GM12878 (cell line): Measurements from ENCODE around the gene CFAP74. TPM values are rescaled to one million over a fixed set of nuclear protein-coding genes. Genes with fewer than 3 reads are reported as not detected.

Source experiments
- ATAC-seq: fragments of 200-7000 bp; cut with Tn5 transposase; 3 replicates; pipeline ENCODE4 v1.9.1; 2020; ENCODE audit warnings: mild to moderate bottlenecking, moderate library complexity
- BruUV-seq: library from RNA; stranded (reverse); fragments of 400-500 nt; replicated peaks from 2 replicates; lab custom pipeline; 2021; lab: Mats Ljungman, UMichigan
- CTCF ChIA-PET: fragments of 300-600 bp; sonication (Branson Sonifier 250); formaldehyde crosslinking; extraction: SDS; loops from one replicate; lab custom pipeline; 2021; ENCODE audit warnings: inconsistent platforms; lab: Yijun Ruan, JAX
- POLR2A ChIA-PET: fragments of 350-600 bp; formaldehyde crosslinking; extraction: SDS; loops from one replicate; lab custom pipeline; 2021; ENCODE audit warnings: inconsistent platforms; lab: Charles Lee
- RAD21 ChIA-PET: fragments of 300-600 bp; sonication (Branson Sonifier 250); formaldehyde crosslinking; loops from one replicate; lab custom pipeline; 2023; ENCODE audit warnings: antibody characterized with exemption; ENCODE audit not compliant: unreplicated experiment; lab: Charles Lee
- SMC1A ChIA-PET: fragments of 300-600 bp; sonication (Branson Sonifier 250); formaldehyde crosslinking; loops from one replicate; lab custom pipeline; 2023; ENCODE audit not compliant: unreplicated experiment, uncharacterized antibody; lab: Charles Lee
- DNase-seq: peaks from one replicate; pipeline ENCODE4 v3.0.0-alpha.2; 2011; ENCODE audit warnings: low read depth, low spot score
- FAIRE-seq: peaks from 3 replicates; lab custom pipeline; 2011; peaks lifted over from hg19 to GRCh38; lab: Jason Lieb, UNC
- H2AFZ ChIP-seq: 2 replicates; pipeline ENCODE4 v1.6.0; 2011; ENCODE audit warnings: low read depth, low read length, control low read depth; ENCODE audit not compliant: control insufficient read depth
- H3K27ac ChIP-seq: 2 replicates; pipeline ENCODE4 v1.5.1; 2011; ENCODE audit warnings: control low read depth; ENCODE audit not compliant: control insufficient read depth, insufficient read depth
- H3K27me3 ChIP-seq, 2 experiments: replicated peaks in 1 of 2; 2 replicates each; pipeline versions ENCODE4 v1.6.0 to v1.6.1; 2011; ENCODE audit warnings: low read length in 1 of 2; ENCODE audit not compliant: control insufficient read depth in 2 of 2, insufficient read depth in 2 of 2
- H3K36me3 ChIP-seq, 2 experiments: 2 replicates each; pipeline ENCODE4 v1.5.1; 2011; ENCODE audit warnings: low read length in 1 of 2; ENCODE audit not compliant: control insufficient read depth in 2 of 2, insufficient read depth in 2 of 2
- H3K4me1 ChIP-seq: 2 replicates; pipeline ENCODE4 v1.6.1; 2011; ENCODE audit warnings: mild to moderate bottlenecking, low read length, moderate library complexity, mixed read lengths; ENCODE audit not compliant: control insufficient read depth, insufficient read depth
- H3K4me2 ChIP-seq: 2 replicates; pipeline ENCODE4 v1.6.0; 2011; ENCODE audit warnings: control low read depth; ENCODE audit not compliant: control insufficient read depth, insufficient read depth
- H3K4me3 ChIP-seq: fragments of 200-600 bp; sonication (generic); 2 replicates; pipeline ENCODE4 v1.5.1; 2016
- H3K79me2 ChIP-seq: 2 replicates; pipeline ENCODE4 v1.6.0; 2011; ENCODE audit warnings: low read length; ENCODE audit not compliant: control insufficient read depth, insufficient read depth
- H3K9ac ChIP-seq: 2 replicates; pipeline ENCODE4 v1.8.0; 2011; ENCODE audit warnings: low read length, control low read depth, mixed read lengths; ENCODE audit not compliant: control insufficient read depth, insufficient read depth
- H3K9me3 ChIP-seq: replicated peaks from 3 replicates; pipeline ENCODE4 v1.5.1; 2011; ENCODE audit warnings: mild to moderate bottlenecking, low read length; ENCODE audit not compliant: control insufficient read depth, insufficient read depth
- H4K20me1 ChIP-seq: 2 replicates; pipeline ENCODE4 v1.6.0; 2011; ENCODE audit not compliant: control insufficient read depth, insufficient read depth
- BACH1 ChIP-seq: fragments of 450-650 bp; IDR thresholded peaks from 2 replicates; pipeline ENCODE4 v1.6.1; 2017; ENCODE audit warnings: mild to moderate bottlenecking, borderline replicate concordance
- BCL3 ChIP-seq: IDR thresholded peaks from 2 replicates; pipeline ENCODE4 v1.6.1; 2011; ENCODE audit warnings: borderline replicate concordance, low read depth, mild to moderate bottlenecking, moderate library complexity, low read length; ENCODE audit not compliant: insufficient read depth, poor library complexity, severe bottlenecking
- DPF2 ChIP-seq: fragments of 450-650 bp; IDR thresholded peaks from 2 replicates; pipeline ENCODE4 v1.6.1; 2017; ENCODE audit warnings: mild to moderate bottlenecking
- MYB ChIP-seq: fragments of 150-350 bp; IDR thresholded peaks from 2 replicates; pipeline ENCODE4 v1.6.1; 2014; ENCODE audit warnings: mild to moderate bottlenecking, low read depth, low read length, borderline replicate concordance
- NBN ChIP-seq: fragments of 450-650 bp; IDR thresholded peaks from 2 replicates; pipeline ENCODE4 v1.6.1; 2016
- SREBF1 ChIP-seq: IDR thresholded peaks from 2 replicates; pipeline ENCODE4 v1.6.1; 2012; ENCODE audit warnings: mild to moderate bottlenecking, low read length
- SRF ChIP-seq, 2 experiments: IDR thresholded peaks; 2 replicates each; pipeline ENCODE4 v1.6.1; 2011; ENCODE audit warnings: low read depth in 2 of 2, low read length in 2 of 2, mild to moderate bottlenecking in 1 of 2, moderate library complexity in 1 of 2
- ZNF217 ChIP-seq: fragments of 450-650 bp; IDR thresholded peaks from 2 replicates; pipeline ENCODE4 v1.6.1; 2017; ENCODE audit warnings: antibody characterized with exemption, mild to moderate bottlenecking
- ZNF274 ChIP-seq: IDR thresholded peaks from one replicate; pipeline ENCODE4 v1.8.0; 2011; ENCODE audit not compliant: insufficient read length, insufficient read depth
- WGBS: methylation state at CpG from one replicate; pipeline ENCODE4 v1.1.6; 2016; ENCODE audit warnings: low lambda C conversion rate; ENCODE audit not compliant: insufficient replicate concordance, insufficient coverage; ENCODE audit errors: missing lambda C conversion rate; 5-methylcytosine and 5-hydroxymethylcytosine counted together
- in situ Hi-C: fragments of 300-500 bp; cut with MboI; formaldehyde crosslinking; loops from 9 replicates; pipeline ENCODE4 v1.14.3; 2018; ENCODE audit warnings: mixed read lengths
- intact Hi-C: fragments of 100-400 bp; cut with micrococcal nuclease; formaldehyde crosslinking; loops from one replicate; pipeline ENCODE4 v1.14.2; 2022; ENCODE audit not compliant: unreplicated experiment
- polyA plus RNA-seq, 11 experiments: library from polyadenylated mRNA; depleted of rRNA in 4 of 11; unstranded in 6 of 11; stranded (reverse) in 5 of 11; fragments of >200 nt; fragmentation: Nextera tagmentation in 4 of 11; fragmentation: Illumina TruSeq in 1 of 11; extraction: Ambion mirVana in 4 of 11; extraction: Trizol in 1 of 11; gene quantifications; 1 replicate in 1 of 11; 2 replicates in 10 of 11; pipeline versions ENCODE4 v1.2.1 to v1.2.3, GENCODE V29; 2011 to 2016; ENCODE audit warnings: inconsistent platforms in 2 of 11, missing spikeins in 2 of 11, low read depth in 1 of 11
- total RNA-seq, 4 experiments: library from RNA; depleted of rRNA in 3 of 4; stranded (reverse); fragments of >200 nt in 3 of 4; fragmentation: Illumina TruSeq in 1 of 4; extraction: Trizol in 1 of 4; gene quantifications; 2 replicates each; pipeline versions ENCODE4 v1.2.1 to v1.2.3, GENCODE V29; 2013 to 2021
- TF ChIP-seq, protein P1 (sequence below): fragments of 150-350 bp; IDR thresholded peaks from 2 replicates; pipeline ENCODE4 v1.6.1; 2016; ENCODE audit warnings: low read depth, low read length
- TF ChIP-seq, protein P2 (sequence below): fragments of 450-650 bp; IDR thresholded peaks from 2 replicates; pipeline ENCODE4 v1.6.1; 2016; ENCODE audit warnings: mild to moderate bottlenecking

The CFAP74 gene
- total and polyA plus RNA-seq, 10 of the 15 experiments (the other 5 are each of a cell fraction or from before 2014, with no cell fraction given), result 0.01 TPM; not detected in 9

DNA sequence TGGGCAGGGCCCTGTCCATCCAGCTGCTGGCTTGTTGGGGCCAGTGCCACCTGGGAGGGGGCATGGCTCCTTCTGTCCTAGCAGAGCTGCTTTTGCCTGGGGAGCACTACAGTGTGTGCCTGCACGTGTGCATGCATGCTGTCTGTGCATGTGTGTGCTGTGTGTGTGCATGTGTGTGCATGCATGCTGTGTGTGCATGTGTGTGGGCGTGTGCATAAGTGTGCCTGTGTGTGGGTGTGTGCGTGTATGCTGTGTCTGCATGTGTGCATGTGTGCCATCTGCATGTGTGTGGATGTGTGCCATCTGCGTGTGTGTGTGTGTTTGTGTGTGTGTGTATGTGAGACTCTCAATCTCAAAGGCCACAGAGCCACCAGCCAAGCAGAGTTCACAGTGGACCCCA, 38.3 kb upstream of the CFAP74 start:
- SMC1A ChIA-PET, result no interaction called here
- H3K27ac ChIP-seq, result no peak overlapping the region
- intact Hi-C loops, result no loop called here
- POLR2A ChIA-PET, result no interaction called here
- no peak overlapping the region for H3K4me3 ChIP-seq
- in situ Hi-C loops, result no loop called here
- DNase-seq, result no peak
- H3K9ac ChIP-seq, result no peak overlapping the region
- no TSS peak for BruUV-seq
- CTCF ChIA-PET, result no interaction called here
- H2AFZ ChIP-seq, result no peak overlapping the region
- H3K36me3 ChIP-seq, result no peaks in the 10 kb centered on the region
- no peak for FAIRE-seq
- H4K20me1 ChIP-seq, result no peaks in the 10 kb centered on the region
- no peak overlapping the region for H3K4me2 ChIP-seq
- H3K27me3 ChIP-seq, result peaks cover 0 to 3% of the 10 kb centered on the region in 2 experiments; a peak in 3 of 4 replicates
- RAD21 ChIA-PET, result no interaction called here
- no peaks in the 10 kb centered on the region for H3K79me2 ChIP-seq
- ATAC-seq, result no peak
- 42% methylated on average over 4 of the region's 4 CpGs for WGBS
- H3K9me3 ChIP-seq, result no peaks in the 10 kb centered on the region; the same call in 2 of the 3 replicates
- TF ChIP-seq SREBF1 (no peak), ZNF274 (no peak), ZNF217 (no peak), MYB (no peak), BCL3 (peak; percentile 73)
- no peaks in the 10 kb centered on the region for H3K4me1 ChIP-seq

GRCh38 chr1:2041305-2041704, 37.7 kb upstream of the CFAP74 start:
- no TSS peak for BruUV-seq
- Histone ChIP-seq H3K79me2 (no peaks in the 10 kb centered on the region), H3K27ac (no peak overlapping the region), H3K4me3 (no peak overlapping the region), H2AFZ (no peak overlapping the region), H3K9me3 (no peaks in the 10 kb centered on the region; the same call in 2 of the 3 replicates), H3K27me3 (peaks cover 0 to 3% of the 10 kb centered on the region in 2 experiments; a peak in 2 of 4 replicates), H3K9ac (no peak overlapping the region), H3K36me3 (no peaks in the 10 kb centered on the region), H4K20me1 (no peaks in the 10 kb centered on the region), H3K4me1 (no peaks in the 10 kb centered on the region), H3K4me2 (no peak overlapping the region)
- in situ Hi-C loops, result no loop called here
- RAD21 ChIA-PET, result no interaction called here
- DNase-seq (no peak), ATAC-seq (no peak), FAIRE-seq (no peak)
- SMC1A ChIA-PET, result no interaction called here
- POLR2A ChIA-PET, result no interaction called here
- CTCF ChIA-PET, result no interaction called here
- 11% methylated on average over 15 of the region's 15 CpGs for WGBS
- intact Hi-C loops, result no loop called here
- TF ChIP-seq, protein P1, sequence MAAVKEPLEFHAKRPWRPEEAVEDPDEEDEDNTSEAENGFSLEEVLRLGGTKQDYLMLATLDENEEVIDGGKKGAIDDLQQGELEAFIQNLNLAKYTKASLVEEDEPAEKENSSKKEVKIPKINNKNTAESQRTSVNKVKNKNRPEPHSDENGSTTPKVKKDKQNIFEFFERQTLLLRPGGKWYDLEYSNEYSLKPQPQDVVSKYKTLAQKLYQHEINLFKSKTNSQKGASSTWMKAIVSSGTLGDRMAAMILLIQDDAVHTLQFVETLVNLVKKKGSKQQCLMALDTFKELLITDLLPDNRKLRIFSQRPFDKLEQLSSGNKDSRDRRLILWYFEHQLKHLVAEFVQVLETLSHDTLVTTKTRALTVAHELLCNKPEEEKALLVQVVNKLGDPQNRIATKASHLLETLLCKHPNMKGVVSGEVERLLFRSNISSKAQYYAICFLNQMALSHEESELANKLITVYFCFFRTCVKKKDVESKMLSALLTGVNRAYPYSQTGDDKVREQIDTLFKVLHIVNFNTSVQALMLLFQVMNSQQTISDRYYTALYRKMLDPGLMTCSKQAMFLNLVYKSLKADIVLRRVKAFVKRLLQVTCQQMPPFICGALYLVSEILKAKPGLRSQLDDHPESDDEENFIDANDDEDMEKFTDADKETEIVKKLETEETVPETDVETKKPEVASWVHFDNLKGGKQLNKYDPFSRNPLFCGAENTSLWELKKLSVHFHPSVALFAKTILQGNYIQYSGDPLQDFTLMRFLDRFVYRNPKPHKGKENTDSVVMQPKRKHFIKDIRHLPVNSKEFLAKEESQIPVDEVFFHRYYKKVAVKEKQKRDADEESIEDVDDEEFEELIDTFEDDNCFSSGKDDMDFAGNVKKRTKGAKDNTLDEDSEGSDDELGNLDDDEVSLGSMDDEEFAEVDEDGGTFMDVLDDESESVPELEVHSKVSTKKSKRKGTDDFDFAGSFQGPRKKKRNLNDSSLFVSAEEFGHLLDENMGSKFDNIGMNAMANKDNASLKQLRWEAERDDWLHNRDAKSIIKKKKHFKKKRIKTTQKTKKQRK, result no peak
- TF ChIP-seq NBN, result no peak
- no peak for TF ChIP-seq BACH1
- TF ChIP-seq, protein P2, sequence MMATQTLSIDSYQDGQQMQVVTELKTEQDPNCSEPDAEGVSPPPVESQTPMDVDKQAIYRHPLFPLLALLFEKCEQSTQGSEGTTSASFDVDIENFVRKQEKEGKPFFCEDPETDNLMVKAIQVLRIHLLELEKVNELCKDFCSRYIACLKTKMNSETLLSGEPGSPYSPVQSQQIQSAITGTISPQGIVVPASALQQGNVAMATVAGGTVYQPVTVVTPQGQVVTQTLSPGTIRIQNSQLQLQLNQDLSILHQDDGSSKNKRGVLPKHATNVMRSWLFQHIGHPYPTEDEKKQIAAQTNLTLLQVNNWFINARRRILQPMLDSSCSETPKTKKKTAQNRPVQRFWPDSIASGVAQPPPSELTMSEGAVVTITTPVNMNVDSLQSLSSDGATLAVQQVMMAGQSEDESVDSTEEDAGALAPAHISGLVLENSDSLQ, result no peak
- no peak for TF ChIP-seq DPF2
- no peak for TF ChIP-seq SRF (IDR thresholded peaks at IDR 0.05; ENCODE audit: low read depth in 2 of 2, low read length in 2 of 2)
